ENCODE data around the gene FAM83F. TPM values are rescaled to one million over a fixed set of nuclear protein-coding genes. Genes with fewer than 3 reads are reported as not detected.

Gene FAM83F
- total and polyA plus RNA-seq, 4 donors, result 0.39 to 1.5 (median 1.2) TPM

DNA sequence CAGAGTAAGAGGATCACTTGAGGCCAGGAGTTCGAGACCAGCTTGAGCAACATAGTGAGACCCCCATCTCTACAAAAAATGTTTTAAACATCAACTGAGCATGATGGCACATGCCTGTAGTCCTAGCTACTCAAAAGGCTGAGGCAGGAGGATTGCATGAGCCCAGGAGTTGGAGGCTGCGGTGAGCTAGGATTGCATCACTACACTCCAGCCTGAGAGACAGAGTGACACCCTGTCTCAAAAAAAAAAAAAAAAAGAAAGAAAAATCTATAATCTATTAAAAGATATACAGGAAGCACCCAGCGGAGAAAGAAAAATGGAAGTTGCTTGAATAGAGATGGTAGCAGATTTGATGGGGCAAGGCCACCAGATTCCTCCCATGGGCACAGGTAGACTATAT, 61.8 kb downstream of the FAM83F start:
- no peak overlapping the region for H3K9ac ChIP-seq (ENCODE audit: low read depth in 1 of 2, low read length in 2 of 2)
- no peaks in the 10 kb centered on the region for H3K9me3 ChIP-seq (ENCODE audit: control insufficient read depth in 4 of 4, low read length in 3 of 4)
- TF ChIP-seq EGR1 (IDR thresholded peaks at IDR 0.05; ENCODE audit: low read depth in 2 of 2), result no peak
- no peak for TF ChIP-seq RXRA (IDR thresholded peaks at IDR 0.05)
- TF ChIP-seq GABPA (IDR thresholded peaks at IDR 0.05 in 1 of 2, conservative IDR thresholded peaks at IDR 0.05 in 1 of 2), result no peak
- TF ChIP-seq TAF1 (conservative IDR thresholded peaks at IDR 0.05), result no peak
- no peak for TF ChIP-seq FOXA2 (IDR thresholded peaks at IDR 0.05)
- TF ChIP-seq SP1 (IDR thresholded peaks at IDR 0.05), result no peak
- no peak for TF ChIP-seq REST (IDR thresholded peaks at IDR 0.05)
- TF ChIP-seq RAD21 (IDR thresholded peaks at IDR 0.05), result no peak
- TF ChIP-seq, protein P1, sequence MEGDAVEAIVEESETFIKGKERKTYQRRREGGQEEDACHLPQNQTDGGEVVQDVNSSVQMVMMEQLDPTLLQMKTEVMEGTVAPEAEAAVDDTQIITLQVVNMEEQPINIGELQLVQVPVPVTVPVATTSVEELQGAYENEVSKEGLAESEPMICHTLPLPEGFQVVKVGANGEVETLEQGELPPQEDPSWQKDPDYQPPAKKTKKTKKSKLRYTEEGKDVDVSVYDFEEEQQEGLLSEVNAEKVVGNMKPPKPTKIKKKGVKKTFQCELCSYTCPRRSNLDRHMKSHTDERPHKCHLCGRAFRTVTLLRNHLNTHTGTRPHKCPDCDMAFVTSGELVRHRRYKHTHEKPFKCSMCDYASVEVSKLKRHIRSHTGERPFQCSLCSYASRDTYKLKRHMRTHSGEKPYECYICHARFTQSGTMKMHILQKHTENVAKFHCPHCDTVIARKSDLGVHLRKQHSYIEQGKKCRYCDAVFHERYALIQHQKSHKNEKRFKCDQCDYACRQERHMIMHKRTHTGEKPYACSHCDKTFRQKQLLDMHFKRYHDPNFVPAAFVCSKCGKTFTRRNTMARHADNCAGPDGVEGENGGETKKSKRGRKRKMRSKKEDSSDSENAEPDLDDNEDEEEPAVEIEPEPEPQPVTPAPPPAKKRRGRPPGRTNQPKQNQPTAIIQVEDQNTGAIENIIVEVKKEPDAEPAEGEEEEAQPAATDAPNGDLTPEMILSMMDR (IDR thresholded peaks at IDR 0.05; ENCODE audit: low read depth, low read length, missing input control), result no peak
- no peak for TF ChIP-seq MAX (IDR thresholded peaks at IDR 0.05)
- TF ChIP-seq FOXA1 (IDR thresholded peaks at IDR 0.05), result no peak
- no peak for TF ChIP-seq NR2F2 (IDR thresholded peaks at IDR 0.05)
- no peak for TF ChIP-seq ZBTB33 (IDR thresholded peaks at IDR 0.05)
- no peak for TF ChIP-seq YY1 (IDR thresholded peaks at IDR 0.05)
- no peak for TF ChIP-seq JUND (IDR thresholded peaks at IDR 0.05)
- TF ChIP-seq HNF4G (IDR thresholded peaks at IDR 0.05), result no peak
- no peak for TF ChIP-seq HNF4A (conservative IDR thresholded peaks at IDR 0.05)
- H3K4me1 ChIP-seq (ENCODE audit: control insufficient read depth in 4 of 4, insufficient read depth in 4 of 4, low read length in 3 of 4), result peaks cover 3 to 8% (median 4%) of the 10 kb centered on the region in 4 donors
- H3K27ac ChIP-seq (ENCODE audit: low read depth in 1 of 2, low read length in 2 of 2), result no peak overlapping the region
- 89% methylated on average over 3 of the region's 3 CpGs for WGBS
- H3K4me3 ChIP-seq (ENCODE audit: low read depth in 1 of 3, low read length in 3 of 3), result no peak overlapping the region
- DNase-seq (ENCODE audit: low spot score), result no peak
- no peaks in the 10 kb centered on the region for H3K27me3 ChIP-seq (ENCODE audit: control insufficient read depth in 4 of 4, insufficient read depth in 4 of 4, low read length in 3 of 4)
- no peaks in the 10 kb centered on the region for H3K36me3 ChIP-seq (ENCODE audit: control insufficient read depth in 4 of 4, insufficient read depth in 3 of 4, low read depth in 1 of 4, low read length in 3 of 4)

GRCh38 chr22:40057652-40058051, 62.9 kb downstream of the FAM83F start:
- Histone ChIP-seq H3K9me3 (ENCODE audit: control insufficient read depth in 4 of 4, low read length in 3 of 4) (no peaks in the 10 kb centered on the region), H3K27me3 (ENCODE audit: control insufficient read depth in 4 of 4, insufficient read depth in 4 of 4, low read length in 3 of 4) (no peaks in the 10 kb centered on the region), H3K4me3 (ENCODE audit: low read depth in 1 of 3, low read length in 3 of 3) (no peak overlapping the region), H3K27ac (ENCODE audit: low read depth in 1 of 2, low read length in 2 of 2) (no peak overlapping the region), H3K9ac (ENCODE audit: low read depth in 1 of 2, low read length in 2 of 2) (no peak overlapping the region), H3K36me3 (ENCODE audit: control insufficient read depth in 4 of 4, insufficient read depth in 3 of 4, low read depth in 1 of 4, low read length in 3 of 4) (no peaks in the 10 kb centered on the region), H3K4me1 (ENCODE audit: control insufficient read depth in 4 of 4, insufficient read depth in 4 of 4, low read length in 3 of 4) (peaks cover 3 to 8% (median 4%) of the 10 kb centered on the region in 4 donors)
- no peak for DNase-seq (ENCODE audit: low spot score)
- no peak for TF ChIP-seq FOXA2 (IDR thresholded peaks at IDR 0.05)
- TF ChIP-seq, protein P1 (IDR thresholded peaks at IDR 0.05; ENCODE audit: low read depth, low read length, missing input control), result no peak
- no peak for TF ChIP-seq NR2F2 (IDR thresholded peaks at IDR 0.05)
- TF ChIP-seq, protein P2, sequence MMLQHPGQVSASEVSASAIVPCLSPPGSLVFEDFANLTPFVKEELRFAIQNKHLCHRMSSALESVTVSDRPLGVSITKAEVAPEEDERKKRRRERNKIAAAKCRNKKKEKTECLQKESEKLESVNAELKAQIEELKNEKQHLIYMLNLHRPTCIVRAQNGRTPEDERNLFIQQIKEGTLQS (IDR thresholded peaks at IDR 0.05), result no peak
- no peak for TF ChIP-seq HNF4G (IDR thresholded peaks at IDR 0.05)
- TF ChIP-seq EGR1 (IDR thresholded peaks at IDR 0.05; ENCODE audit: low read depth in 2 of 2), result no peak
- TF ChIP-seq REST (IDR thresholded peaks at IDR 0.05), result no peak
- TF ChIP-seq GABPA (IDR thresholded peaks at IDR 0.05 in 1 of 2, conservative IDR thresholded peaks at IDR 0.05 in 1 of 2), result no peak
- no peak for TF ChIP-seq HNF4A (conservative IDR thresholded peaks at IDR 0.05)
- TF ChIP-seq RXRA (IDR thresholded peaks at IDR 0.05), result no peak
- no peak for TF ChIP-seq MAX (IDR thresholded peaks at IDR 0.05)
- TF ChIP-seq SP1 (IDR thresholded peaks at IDR 0.05), result no peak
